ENCODE results near the gene DCAF11. TPM values are rescaled to one million over a fixed set of nuclear protein-coding genes. Genes with fewer than 3 reads are reported as not detected.
A peak's percentile ranks its signal among the peaks of the same experiment; 100 is the strongest.

The DCAF11 gene
- total RNA-seq = 10 to 100 TPM; 35.5 to 39.6 TPM
- 10 to 100 TPM; 37.3 to 41.8 TPM for polyA plus RNA-seq
- long read RNA-seq, donor 1, full-length matches to known transcripts = 85 of 147 reads
- long read RNA-seq, donor 1, partial matches to known transcripts = 32 of 147 reads
- long read RNA-seq, donor 1, other reads (novel, unspliced or antisense) = 30 of 147 reads
- long read RNA-seq, donor 2, full-length matches to known transcripts = 5 of 17 reads
- long read RNA-seq, donor 2, partial matches to known transcripts = 9 of 17 reads
- long read RNA-seq, donor 2, other reads (novel, unspliced or antisense) = 3 of 17 reads

- WGBS, 2 donors = 0% methylated on average over 61 to 65 of the region's 65 CpGs
- no peaks in the 10 kb centered on the region for H3K9me3 ChIP-seq (ENCODE audit: control insufficient read depth, low read length)
- no peaks in the 10 kb centered on the region for H3K4me1 ChIP-seq (ENCODE audit: control insufficient read depth in 1 of 2, insufficient read depth in 2 of 2, low read length in 2 of 2)
- H3K27ac ChIP-seq (ENCODE audit: low read depth in 1 of 2, low read length in 2 of 2) = peak within 1 kb of the TSS; percentile 98 to 100
- peak within 1 kb of the TSS; percentile 43 to 71 for H3K4me3 ChIP-seq (ENCODE audit: low read length in 2 of 2)
- H3K27me3 ChIP-seq (ENCODE audit: control insufficient read depth in 1 of 2, insufficient read depth in 2 of 2, low read length in 1 of 2) = no peaks in the 10 kb centered on the region
- H3K36me3 ChIP-seq (ENCODE audit: control insufficient read depth in 1 of 2, insufficient read depth in 2 of 2, low read length in 1 of 2) = peaks cover 0 to 3% of the 10 kb centered on the region in 2 donors
- DNase-seq (peak; percentile 99), ATAC-seq (ENCODE audit: low FRiP score) (peak; percentile 98)
- intact Hi-C loops (cut with DNase I) = loop anchor here (2.0 to 10.0 kb wide), 4 partner anchors 26 to 320 kb away; partner anchors contain the start of genes EMC9 (in 1 of the 2), IRF9 (in 1 of the 2), PSME2 (in 1 of the 2) and RNF31 (in 1 of the 2)
These were observed at the start of gene DCAF11, which contains the start of gene NRL for GRCh38 chr14:24114532-24115421. Gene DCAF11, plus strand, starts transcription at chr14:24114777. Its CDS starts 818 bp downstream, at chr14:24115595. Gene NRL, minus strand, starts transcription at chr14:24114949. Its CDS starts 32,101 bp downstream, at chr14:24082848.

DNA sequence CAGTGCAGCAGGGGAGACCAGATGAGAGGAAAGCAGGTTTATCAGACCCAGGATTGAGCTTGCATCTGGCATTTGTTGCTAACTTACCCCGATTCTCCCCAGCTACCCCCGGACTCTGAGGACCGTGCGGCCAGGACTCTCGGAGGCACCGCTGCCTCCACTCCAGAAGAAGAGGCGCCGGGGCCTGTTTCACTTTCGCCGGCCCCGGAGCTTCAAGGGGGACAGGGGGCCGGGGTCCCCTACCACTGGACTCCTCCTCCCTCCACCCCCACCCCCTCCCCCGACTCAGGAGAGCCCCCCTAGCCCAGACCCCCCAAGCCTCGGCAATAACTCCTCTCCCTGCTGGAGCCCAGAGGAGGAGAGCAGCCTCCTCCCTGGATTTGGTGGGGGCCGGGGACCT is 49.7 kb upstream of the DCAF11 start:
- no peaks in the 10 kb centered on the region for H3K36me3 ChIP-seq (ENCODE audit: control insufficient read depth in 1 of 2, insufficient read depth in 2 of 2, low read length in 1 of 2)
- H3K27ac ChIP-seq (ENCODE audit: low read depth in 1 of 2, low read length in 2 of 2) = no peak overlapping the region
- intact Hi-C loops (cut with DNase I) = no loop called here
- H3K4me1 ChIP-seq (ENCODE audit: control insufficient read depth in 1 of 2, insufficient read depth in 2 of 2, low read length in 2 of 2) = no peaks in the 10 kb centered on the region
- H3K9me3 ChIP-seq (ENCODE audit: control insufficient read depth, low read length) = no peaks in the 10 kb centered on the region
- DNase-seq = no peak
- no peak for ATAC-seq (ENCODE audit: low FRiP score)
- WGBS, 2 donors = 90 to 93% methylated on average over 13 to 15 of the region's 15 CpGs
- H3K27me3 ChIP-seq (ENCODE audit: control insufficient read depth in 1 of 2, insufficient read depth in 2 of 2, low read length in 1 of 2) = no peaks in the 10 kb centered on the region
- no peak overlapping the region for H3K4me3 ChIP-seq (ENCODE audit: low read length in 2 of 2)

GRCh38 chr14:24065408-24065807 is 49.2 kb upstream of the DCAF11 start:
- intact Hi-C loops (cut with DNase I) = no loop called here
- Histone ChIP-seq H3K9me3 (ENCODE audit: control insufficient read depth, low read length) (no peaks in the 10 kb centered on the region), H3K4me1 (ENCODE audit: control insufficient read depth in 1 of 2, insufficient read depth in 2 of 2, low read length in 2 of 2) (no peaks in the 10 kb centered on the region), H3K36me3 (ENCODE audit: control insufficient read depth in 1 of 2, insufficient read depth in 2 of 2, low read length in 1 of 2) (no peaks in the 10 kb centered on the region), H3K27ac (ENCODE audit: low read depth in 1 of 2, low read length in 2 of 2) (no peak overlapping the region), H3K4me3 (ENCODE audit: low read length in 2 of 2) (no peak overlapping the region), H3K27me3 (ENCODE audit: control insufficient read depth in 1 of 2, insufficient read depth in 2 of 2, low read length in 1 of 2) (no peaks in the 10 kb centered on the region)
- peak in 1 of 2 donors; percentile 42 for DNase-seq
- no peak for ATAC-seq (ENCODE audit: low FRiP score)
- WGBS, 2 donors = 76 to 79% methylated on average over 8 of the region's 8 CpGs

DNA sequence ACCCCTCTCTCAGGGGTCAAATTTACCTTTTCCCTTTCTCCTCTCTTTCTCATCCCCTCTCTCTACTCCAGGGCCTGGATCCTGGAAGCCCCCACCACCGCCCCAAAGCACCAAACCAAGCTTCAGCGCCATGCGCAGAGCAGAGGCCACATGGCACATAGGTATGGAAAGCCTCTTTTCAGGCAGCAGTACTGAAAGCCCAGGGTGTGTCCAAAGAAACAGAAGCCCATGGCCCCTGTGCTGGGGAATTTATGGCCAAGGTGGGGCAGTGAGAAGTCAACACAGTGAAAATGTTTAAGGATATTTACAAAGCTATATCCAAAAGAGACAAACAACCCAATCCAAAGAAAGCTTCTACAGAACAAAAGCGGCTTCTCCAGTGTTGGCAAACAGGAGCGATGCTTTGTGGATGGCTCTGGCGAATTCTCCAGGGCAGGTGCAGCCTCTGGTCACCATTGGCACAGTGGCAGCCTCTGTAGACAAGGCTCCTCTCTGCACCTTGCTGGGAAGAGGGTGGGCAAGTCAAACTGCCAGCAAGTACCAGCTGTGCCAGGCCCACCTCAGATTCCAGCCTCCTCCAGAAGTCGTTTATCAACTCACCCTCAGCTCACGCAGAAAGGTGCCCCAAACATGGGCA is 48.0 kb upstream of the DCAF11 start:
- H3K27ac ChIP-seq (ENCODE audit: low read depth in 1 of 2, low read length in 2 of 2) = no peak overlapping the region
- DNase-seq = peak in 1 of 2 donors; percentile 55
- ATAC-seq (ENCODE audit: low FRiP score) = no peak
- H3K27me3 ChIP-seq (ENCODE audit: control insufficient read depth in 1 of 2, insufficient read depth in 2 of 2, low read length in 1 of 2) = no peaks in the 10 kb centered on the region
- no peaks in the 10 kb centered on the region for H3K36me3 ChIP-seq (ENCODE audit: control insufficient read depth in 1 of 2, insufficient read depth in 2 of 2, low read length in 1 of 2)
- no peaks in the 10 kb centered on the region for H3K9me3 ChIP-seq (ENCODE audit: control insufficient read depth, low read length)
- WGBS, 2 donors = 91 to 94% methylated on average over 8 of the region's 8 CpGs
- H3K4me1 ChIP-seq (ENCODE audit: control insufficient read depth in 1 of 2, insufficient read depth in 2 of 2, low read length in 2 of 2) = no peaks in the 10 kb centered on the region
- intact Hi-C loops (cut with DNase I) = no loop called here
- no peak overlapping the region for H3K4me3 ChIP-seq (ENCODE audit: low read length in 2 of 2)

DNA sequence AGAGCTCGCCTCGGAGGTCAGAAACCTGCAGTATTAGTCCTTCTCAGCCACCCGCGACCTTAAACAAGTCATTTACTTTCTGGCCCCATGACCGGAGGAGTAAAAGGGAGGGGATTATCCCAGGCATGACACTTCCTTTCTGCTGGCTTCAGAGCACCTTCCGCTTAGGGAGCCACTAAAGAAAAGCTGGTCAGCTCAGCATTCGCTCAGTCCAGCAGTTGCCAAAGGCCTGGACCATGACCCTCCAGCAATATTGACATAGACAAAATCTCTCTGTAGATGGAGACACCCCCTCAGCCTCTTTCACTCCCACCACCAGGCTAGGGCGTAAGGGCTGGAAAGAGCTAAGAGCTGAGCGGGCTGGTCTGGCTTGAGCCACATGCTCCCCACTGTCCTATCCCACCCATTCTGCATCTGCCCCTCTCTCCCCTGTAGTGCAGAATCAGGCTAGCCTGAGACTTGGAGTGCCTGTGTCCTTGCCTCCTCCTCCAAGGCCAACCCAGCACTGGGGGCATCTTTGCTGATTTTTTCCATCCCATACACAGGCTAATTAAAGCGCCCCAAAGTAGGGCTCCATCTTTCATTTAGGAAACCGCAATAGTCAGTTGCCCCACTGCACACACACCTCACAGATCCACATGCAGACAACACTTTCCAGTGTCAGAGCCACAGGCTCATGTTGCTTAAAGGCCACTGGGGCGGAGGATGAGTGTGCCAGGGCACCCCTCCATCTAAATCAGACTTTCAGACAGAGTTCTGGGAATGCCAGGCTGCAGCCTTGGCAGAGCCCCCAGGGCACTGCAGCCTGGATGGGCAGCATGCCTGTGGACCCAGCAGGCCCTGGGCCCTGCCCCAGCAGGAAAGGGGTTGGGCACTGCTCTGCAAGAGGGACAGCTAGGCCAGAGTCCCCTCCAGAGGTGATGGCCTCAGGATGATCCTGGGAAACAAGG is 47.2 kb upstream of the DCAF11 start:
- intact Hi-C loops (cut with DNase I) = no loop called here
- H3K4me3 ChIP-seq (ENCODE audit: low read length in 2 of 2) = no peak overlapping the region
- WGBS, 2 donors = 77 to 81% methylated on average over 12 of the region's 12 CpGs
- no peaks in the 10 kb centered on the region for H3K36me3 ChIP-seq (ENCODE audit: control insufficient read depth in 1 of 2, insufficient read depth in 2 of 2, low read length in 1 of 2)
- no peaks in the 10 kb centered on the region for H3K9me3 ChIP-seq (ENCODE audit: control insufficient read depth, low read length)
- H3K27ac ChIP-seq (ENCODE audit: low read depth in 1 of 2, low read length in 2 of 2) = no peak overlapping the region
- no peaks in the 10 kb centered on the region for H3K4me1 ChIP-seq (ENCODE audit: control insufficient read depth in 1 of 2, insufficient read depth in 2 of 2, low read length in 2 of 2)
- DNase-seq (peak in 1 of 2 donors; percentile 48), ATAC-seq (ENCODE audit: low FRiP score) (no peak)
- no peaks in the 10 kb centered on the region for H3K27me3 ChIP-seq (ENCODE audit: control insufficient read depth in 1 of 2, insufficient read depth in 2 of 2, low read length in 1 of 2)

DNA sequence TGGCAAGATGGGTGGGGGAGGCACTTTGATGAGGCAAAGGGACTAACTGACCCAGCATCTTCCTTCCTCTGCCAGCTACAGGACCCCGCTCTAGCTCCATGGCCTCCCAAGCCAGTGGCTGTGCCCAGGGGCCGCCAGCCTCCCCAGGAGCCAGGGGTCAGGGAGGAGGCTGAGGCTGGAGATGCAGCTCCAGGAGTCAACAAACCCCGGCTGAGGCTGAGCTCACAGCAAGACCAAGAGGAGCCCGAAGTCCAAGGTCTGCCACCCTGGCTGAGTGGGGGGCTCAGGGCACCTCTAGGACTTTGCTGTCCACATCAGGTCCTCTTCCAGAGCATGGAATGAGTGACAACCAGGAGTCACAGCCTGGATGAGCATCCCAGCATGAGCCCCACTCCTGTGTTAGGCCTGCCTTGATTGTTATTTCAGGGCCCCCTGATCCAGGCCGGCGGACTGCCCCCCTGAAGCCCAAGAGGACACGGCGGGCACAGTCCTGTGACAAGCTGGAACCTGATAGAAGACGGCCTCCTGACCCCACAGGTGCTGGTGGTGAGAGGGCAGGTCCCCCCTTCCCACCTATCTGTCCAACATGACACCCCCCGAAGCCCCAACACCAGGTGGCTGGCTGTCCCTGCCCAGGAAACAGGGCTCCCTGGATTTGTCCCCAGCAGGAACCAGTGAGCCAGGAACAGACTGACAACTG is 45.7 kb upstream of the DCAF11 start:
- intact Hi-C loops (cut with DNase I) = no loop called here
- WGBS, 2 donors = 90% methylated on average over 9 to 10 of the region's 10 CpGs
- DNase-seq = peak in 1 of 2 donors; percentile 52

DNA sequence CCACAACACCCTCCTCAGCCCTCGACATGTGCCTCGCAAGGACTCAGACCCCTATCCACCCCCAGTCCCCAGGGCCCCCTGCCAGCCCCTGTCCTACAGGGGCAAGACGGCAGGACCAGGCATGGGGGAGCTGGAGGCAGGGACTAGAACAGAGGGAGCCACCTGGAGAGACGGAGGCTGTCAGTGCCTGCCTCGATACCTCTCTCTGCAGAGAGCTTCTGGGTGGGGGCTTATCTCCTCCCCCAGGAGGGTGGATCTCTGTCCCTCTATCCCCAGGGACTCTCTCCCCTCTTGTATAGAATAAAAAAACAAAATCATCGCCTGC is 45.2 kb upstream of the DCAF11 start:
- intact Hi-C loops (cut with DNase I) = no loop called here
- H3K27ac ChIP-seq (ENCODE audit: low read depth in 1 of 2, low read length in 2 of 2) = no peak overlapping the region
- DNase-seq (no peak), ATAC-seq (ENCODE audit: low FRiP score) (no peak)
- H3K9me3 ChIP-seq (ENCODE audit: control insufficient read depth, low read length) = no peaks in the 10 kb centered on the region
- no peaks in the 10 kb centered on the region for H3K27me3 ChIP-seq (ENCODE audit: control insufficient read depth in 1 of 2, insufficient read depth in 2 of 2, low read length in 1 of 2)
- 85 to 88% methylated on average over 6 of the region's 6 CpGs for WGBS, 2 donors
- no peak overlapping the region for H3K4me3 ChIP-seq (ENCODE audit: low read length in 2 of 2)
- no peaks in the 10 kb centered on the region for H3K4me1 ChIP-seq (ENCODE audit: control insufficient read depth in 1 of 2, insufficient read depth in 2 of 2, low read length in 2 of 2)
- H3K36me3 ChIP-seq (ENCODE audit: control insufficient read depth in 1 of 2, insufficient read depth in 2 of 2, low read length in 1 of 2) = no peaks in the 10 kb centered on the region

More for the DNA sequence above, 45.7 kb upstream of the DCAF11 start:
- Histone ChIP-seq H3K36me3 (ENCODE audit: control insufficient read depth in 1 of 2, insufficient read depth in 2 of 2, low read length in 1 of 2) (no peaks in the 10 kb centered on the region), H3K4me3 (ENCODE audit: low read length in 2 of 2) (no peak overlapping the region), H3K4me1 (ENCODE audit: control insufficient read depth in 1 of 2, insufficient read depth in 2 of 2, low read length in 2 of 2) (no peaks in the 10 kb centered on the region), H3K27ac (ENCODE audit: low read depth in 1 of 2, low read length in 2 of 2) (no peak overlapping the region), H3K27me3 (ENCODE audit: control insufficient read depth in 1 of 2, insufficient read depth in 2 of 2, low read length in 1 of 2) (no peaks in the 10 kb centered on the region), H3K9me3 (ENCODE audit: control insufficient read depth, low read length) (no peaks in the 10 kb centered on the region)
- no peak for ATAC-seq (ENCODE audit: low FRiP score)

Data from aorta (tissue), 5 donors.